Measurements from ENCODE around the gene MAST4.
A peak's percentile ranks its signal among the peaks of the same experiment; 100 is the strongest.

Gene MAST4

GRCh38 chr5:67176936-67177335 is 580.7 kb downstream of the MAST4 start:
- DNase-seq = peak; percentile 67

- peak; percentile 78 for DNase-seq
Measured at GRCh38 chr5:67178085-67178484, 581.9 kb downstream of the MAST4 start.

DNA sequence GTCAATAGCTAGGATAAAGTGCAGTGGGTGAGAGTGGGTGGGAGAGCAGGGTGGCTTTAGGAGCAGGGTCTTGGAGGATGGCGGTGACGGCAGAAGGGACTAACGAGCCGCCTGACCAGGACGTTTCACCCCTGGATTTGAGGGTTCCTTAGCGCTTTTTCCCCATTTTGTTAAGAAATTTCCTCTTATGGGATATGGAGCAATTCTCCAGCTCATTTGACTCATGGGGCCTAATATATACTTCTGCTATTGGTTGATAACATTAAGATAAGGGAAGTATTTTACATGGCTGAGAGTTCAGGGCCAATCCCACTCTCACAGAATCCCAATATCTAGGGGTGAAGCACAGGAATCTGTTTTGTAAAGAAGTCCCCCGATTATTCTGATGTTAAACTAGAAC is 582.8 kb downstream of the MAST4 start:
- peak; percentile 74 for DNase-seq

DNA sequence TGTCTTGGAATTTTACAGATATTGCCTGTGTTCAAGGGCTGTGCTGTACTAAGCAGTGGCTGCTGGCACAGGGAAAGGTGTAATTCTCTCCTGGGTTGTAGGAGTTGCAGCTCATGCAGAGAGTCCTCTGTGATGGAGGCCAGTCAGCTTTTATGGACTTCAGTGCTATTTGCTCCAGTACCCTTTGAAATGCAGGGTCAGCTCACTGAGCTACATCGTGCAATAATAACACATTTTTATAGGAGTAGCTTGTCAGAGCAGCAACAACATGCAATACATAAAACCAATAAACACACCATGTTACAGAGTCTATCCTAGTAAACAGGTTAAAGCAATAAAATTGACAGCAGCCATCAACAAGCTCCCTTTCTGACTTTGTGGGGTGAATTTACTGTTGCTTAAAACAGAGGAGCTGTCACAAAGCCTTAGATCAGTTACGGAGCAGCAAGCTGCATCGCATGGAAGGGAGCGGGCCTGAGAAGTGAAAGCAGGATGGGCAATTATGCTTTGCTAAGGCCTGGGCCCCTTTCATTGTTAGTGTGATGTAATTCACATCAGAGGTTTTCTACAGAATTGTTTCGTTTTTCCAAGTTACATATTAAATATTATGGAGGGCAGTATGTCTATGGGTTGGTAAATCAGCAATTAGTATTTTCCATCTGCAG is 583.6 kb downstream of the MAST4 start:
- no peak for DNase-seq

GRCh38 chr5:67181648-67182221 is 585.5 kb downstream of the MAST4 start:
- DNase-seq = peak; percentile 85

GRCh38 chr5:67182301-67182790 is 586.2 kb downstream of the MAST4 start:
- peak; percentile 93 for DNase-seq

DNA sequence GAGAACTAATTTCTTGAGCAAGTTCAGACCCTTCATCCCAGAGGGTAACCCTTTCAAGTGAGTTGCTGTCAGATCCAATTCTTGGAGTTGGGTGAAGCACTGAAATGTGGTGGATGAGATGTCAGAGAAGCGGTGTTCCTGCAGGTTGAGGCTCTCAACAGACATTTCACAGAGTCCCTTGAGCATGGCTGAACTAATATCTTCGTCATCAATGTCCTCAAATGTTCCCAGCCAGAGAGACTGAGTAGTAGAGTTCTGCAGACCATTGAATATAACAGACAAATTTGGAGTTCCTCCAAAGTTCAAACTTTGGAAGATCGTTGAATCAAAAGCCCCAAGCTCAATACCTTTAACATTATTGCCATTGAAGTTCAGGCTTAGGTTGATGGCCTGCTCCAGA is 587.7 kb downstream of the MAST4 start:
- no peak for DNase-seq

- DNase-seq = peak; percentile 87
Measured at GRCh38 chr5:67187006-67187715, 591.0 kb downstream of the MAST4 start.

DNA sequence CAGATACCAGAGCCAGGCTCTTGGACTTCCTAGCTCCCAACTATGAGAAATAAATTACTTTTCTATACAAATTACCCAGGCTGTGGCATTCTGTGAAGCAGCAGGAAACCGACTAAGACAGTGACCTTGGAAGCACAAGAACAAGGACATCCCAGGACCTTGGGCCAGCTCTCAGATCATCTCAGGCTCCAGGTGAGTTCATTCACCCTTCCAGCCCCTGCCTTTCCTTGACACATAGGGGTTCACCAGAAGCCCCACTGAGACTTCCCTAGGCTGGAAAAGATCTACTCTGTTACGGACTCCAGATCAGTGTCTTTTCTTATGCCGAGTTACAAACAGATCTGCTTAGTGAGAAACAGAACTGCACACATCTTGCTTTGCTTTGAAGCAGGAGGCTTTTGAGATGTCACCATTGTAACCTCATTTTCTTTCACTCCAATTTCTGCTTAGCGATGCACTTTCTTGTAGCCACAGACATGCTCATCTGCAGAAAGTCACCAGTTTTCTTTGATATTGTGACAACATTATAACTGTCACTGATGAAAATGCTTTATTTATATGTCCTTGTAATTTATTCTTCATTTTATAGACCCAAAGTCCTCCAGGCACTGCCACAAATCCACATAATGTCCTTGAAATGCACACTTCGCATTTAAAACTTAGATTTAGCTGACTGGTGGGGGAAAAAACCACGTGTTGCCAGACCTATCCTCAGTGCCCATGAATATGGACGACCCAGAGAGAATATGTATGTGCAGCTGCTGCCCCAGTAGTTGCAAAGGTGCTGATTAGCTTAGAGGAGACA is 592.3 kb downstream of the MAST4 start:
- DNase-seq = no peak

GRCh38 chr5:67189079-67189354 is 592.8 kb downstream of the MAST4 start:
- DNase-seq = peak; percentile 59

DNA sequence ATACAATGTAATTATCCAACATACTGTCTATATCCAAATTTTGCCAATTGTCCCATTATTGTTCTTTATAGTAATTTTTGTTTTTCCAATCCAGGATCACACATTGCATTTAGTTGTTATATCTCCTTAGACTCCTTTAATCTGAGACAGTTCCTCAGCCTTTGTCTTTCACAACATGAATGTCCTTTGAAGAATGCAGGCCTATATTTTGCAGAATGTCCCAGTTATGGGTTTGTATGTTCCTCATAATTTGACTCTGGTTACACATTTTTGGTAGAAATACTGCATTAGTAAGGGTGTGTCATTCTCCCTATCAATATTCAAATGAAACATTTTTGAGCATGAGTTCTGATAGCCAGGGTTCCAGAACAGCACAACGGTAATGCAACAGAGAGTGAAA is 593.7 kb downstream of the MAST4 start:
- peak; percentile 19 for DNase-seq

DNA sequence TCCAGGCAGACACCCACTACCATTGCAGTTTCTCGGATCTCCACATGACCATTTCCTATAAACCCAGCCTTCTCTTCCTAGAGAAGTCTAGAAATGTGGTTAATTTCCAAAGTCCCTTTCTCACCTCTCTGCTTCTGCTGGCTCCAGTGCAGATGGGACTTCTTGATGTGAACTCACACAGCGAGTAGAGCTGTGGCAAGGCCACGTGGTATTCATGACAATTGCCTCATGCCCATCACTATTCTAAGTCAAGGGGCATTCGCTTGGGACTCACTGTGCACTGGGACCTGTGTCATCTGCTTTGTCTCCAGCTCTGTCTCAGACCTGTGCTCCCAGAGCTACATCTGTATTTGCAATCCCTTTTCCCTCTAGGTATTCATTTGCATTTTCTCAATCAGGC is 594.2 kb downstream of the MAST4 start:
- peak; percentile 45 for DNase-seq

GRCh38 chr5:67190861-67191260 is 594.7 kb downstream of the MAST4 start:
- DNase-seq = no peak

DNA sequence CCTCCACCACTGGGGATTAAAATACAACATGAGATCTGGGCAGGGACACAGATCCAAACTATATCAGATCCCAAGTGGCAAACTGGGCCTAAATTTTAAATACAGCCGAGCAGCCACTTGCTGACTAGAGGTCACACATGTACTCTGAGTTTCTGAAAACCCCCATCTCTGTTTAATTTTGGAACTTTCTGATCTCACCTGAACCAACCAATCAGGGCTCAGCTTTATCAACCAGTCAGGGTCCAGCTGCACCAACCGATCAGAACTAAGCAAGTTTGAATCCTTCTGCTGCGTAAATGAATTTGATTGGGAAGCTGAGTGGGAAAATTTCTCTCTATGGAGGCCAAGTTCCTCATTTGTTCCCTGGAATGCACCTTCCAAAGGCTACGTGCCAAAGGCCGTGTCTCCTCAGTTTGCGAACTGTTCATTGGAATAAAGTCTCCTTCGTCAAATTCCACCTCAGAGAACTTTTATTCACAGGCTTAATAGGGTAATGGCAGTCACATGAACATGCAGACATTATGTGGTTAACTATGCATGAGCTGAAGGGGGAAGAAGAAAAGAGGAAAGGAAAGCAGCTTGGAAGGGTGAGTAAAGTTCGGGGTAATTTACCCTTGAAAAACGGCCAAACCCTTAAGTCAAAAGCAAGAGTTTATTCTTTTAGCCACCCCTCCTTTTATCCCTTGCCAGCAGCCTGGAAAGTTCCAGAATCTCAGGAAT is 596.7 kb downstream of the MAST4 start:
- DNase-seq = peak; percentile 86

DNA sequence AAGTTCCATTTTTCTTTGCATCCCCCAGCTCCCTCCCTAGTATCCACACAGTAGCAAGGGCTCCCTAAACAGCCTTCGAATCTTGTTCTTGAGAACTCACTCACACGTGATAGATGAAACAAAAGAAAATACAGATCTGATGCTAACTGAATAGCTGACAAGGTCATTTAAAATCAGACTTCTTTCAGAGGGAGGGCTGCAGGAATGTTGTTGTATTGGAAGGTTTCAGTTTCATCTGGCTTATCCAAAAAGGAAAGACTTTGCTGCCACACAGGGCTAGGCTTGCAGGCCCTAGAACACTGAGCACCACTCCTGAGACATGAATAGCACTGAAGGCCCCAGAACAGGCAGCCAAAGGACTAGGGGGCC is 597.2 kb downstream of the MAST4 start:
- DNase-seq = peak; percentile 58

DNA sequence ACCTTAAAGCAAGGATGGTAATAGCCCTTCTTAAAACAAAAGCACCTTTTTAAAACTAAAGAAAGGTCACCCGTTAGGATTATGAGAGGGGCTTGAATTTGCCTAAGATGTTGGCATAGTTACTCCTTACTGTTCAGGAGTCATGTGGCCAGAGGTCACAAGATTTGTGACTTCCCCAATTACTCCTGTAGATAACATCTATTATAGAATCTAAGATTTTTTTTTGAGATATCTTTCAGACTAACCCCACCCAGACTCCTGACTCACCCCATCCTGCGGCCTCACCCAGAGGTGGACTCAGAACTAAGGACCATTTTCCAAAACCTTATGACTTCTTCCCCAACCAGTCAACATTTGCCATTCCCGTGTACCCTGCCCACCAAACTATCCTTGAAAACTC is 598.0 kb downstream of the MAST4 start:
- peak; percentile 57 for DNase-seq

DNA sequence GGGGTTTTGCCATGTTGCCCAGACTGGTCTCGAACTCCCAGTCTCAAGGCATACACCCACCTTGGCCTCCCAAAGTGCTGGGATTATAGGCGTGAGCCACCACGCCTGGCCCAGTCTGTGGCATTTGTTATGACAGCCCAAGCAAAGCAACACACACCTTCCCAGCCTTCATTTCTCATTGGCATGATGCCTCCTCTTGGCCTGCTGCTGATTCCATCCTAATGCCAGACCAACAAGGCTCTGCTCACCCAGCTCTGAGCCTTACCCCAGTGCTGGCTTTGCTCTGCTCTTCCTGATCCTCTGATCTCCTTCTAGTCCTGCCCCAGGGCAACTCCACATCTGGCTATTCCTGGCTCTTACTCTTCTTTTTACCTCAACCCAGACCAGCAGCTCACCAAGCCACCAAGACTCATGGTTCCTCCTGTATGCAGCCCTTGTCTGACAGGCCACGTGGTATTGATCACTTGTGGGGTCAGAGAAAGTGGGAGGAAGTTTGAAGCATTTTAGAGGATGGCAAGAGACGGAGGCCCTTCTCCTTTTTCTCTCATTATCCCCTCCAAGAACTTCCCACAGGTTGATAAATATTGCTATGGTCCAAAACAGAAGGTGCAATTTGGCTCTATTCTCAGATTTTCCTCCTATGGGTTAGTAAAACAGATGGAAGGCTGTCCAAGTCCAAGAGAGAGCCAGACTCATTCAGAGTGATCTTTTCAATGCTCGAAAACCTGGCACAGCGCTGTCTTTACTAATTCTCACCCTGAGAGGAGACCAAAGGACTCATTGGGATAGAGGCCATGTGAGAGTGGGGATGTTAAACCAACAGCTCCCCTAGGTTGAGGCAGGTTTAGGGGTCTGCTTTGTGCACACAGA is 599.4 kb downstream of the MAST4 start:
- DNase-seq = no peak

GRCh38 chr5:67196537-67197059 is 600.4 kb downstream of the MAST4 start, which contains the start of gene CD180:
Gene CD180, minus strand, starts transcription at chr5:67196799. Its CDS starts 158 bp downstream, at chr5:67196641.
- DNase-seq = no peak

DNA sequence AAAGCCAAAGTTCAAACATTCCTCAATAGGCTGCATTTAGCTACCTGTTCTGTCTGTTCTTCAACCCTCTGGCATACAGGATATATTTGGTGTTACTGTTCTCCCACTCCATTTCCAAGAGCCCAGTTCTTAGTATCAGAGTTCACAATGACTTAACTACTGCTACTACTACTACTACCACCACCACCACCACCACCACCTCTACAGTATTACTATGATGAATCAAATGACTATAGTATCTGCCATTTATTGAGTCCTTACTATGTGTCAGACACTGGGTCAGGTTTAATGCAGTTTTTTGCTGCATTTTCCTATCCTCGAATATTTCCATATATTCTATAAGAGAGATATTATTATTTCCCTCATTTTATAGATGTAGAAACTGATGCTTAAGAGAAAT is 601.3 kb downstream of the MAST4 start:
- DNase-seq = no peak

DNA sequence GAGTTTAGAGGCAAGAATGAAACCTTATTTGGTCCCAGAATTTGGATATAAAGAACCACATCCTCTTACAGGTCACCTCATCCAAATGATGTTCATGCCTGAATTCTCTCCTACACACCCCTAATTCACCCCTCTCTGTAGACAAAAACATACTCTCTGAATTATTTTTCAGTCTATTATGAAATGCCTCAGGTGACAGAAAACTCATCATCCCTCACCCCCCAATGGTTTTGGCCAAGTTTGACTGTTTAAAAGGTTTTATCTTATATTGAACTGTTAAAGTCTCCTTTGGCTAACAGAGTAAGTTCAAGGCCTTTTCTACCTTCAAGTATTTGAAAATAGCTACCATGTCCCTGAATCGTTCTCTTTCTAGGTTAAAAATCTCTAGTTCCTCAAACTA is 602.7 kb downstream of the MAST4 start:
- DNase-seq = no peak

DNA sequence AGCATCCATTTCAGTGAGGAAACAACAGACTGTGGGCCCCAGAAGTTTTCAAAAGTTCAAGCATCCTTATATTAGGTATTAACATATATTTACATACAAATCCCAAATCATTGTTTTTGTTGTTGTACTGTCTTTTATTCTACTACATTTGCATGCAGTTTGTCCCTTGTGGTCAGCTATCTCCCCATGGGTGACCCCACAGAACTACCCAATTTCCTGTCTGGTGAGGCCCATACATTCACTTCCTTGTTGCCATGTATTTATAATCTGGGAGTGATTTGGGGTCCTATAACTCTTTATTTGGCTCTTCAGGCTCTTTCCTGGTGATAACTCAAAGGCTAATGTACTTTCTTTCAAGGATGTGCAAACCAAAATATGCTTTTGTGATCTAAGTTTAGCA is 603.7 kb downstream of the MAST4 start:
- no peak for DNase-seq
